NT2/D1 (cell line): ENCODE results near the gene COMMD9.

Experiments used
- YY1 ChIP-seq: IDR thresholded peaks from 2 replicates; pipeline ENCODE4 v1.6.1; 2011; ENCODE audit not compliant: insufficient read length, insufficient read depth
- ZNF274 ChIP-seq: IDR thresholded peaks from 2 replicates; pipeline ENCODE4 v1.6.1; 2011; ENCODE audit warnings: mild to moderate bottlenecking, low read depth, low read length

GRCh38 chr11:36316049-36316448 is 26.8 kb upstream of the COMMD9 start:
- no peak for TF ChIP-seq ZNF274
- TF ChIP-seq YY1 = no peak
